OCI-LY3 (cell line): ENCODE data around the gene ZKSCAN1.
"Not testable (repeated sequence)": the region's sequence is repeated elsewhere in the genome, so short reads cannot be mapped to it uniquely, and the experiment has no call there.

ENCODE experiments used
- H2AFZ ChIP-seq: fragments of 200-600, 300-600 bp; shearing (Covaris generic); 2 replicates; pipeline ENCODE4 v1.6.0; 2014; ENCODE audit warnings: antibody characterized with exemption, low read depth, low read length
- H3K27ac ChIP-seq: fragments of 200-600, 300-600 bp; sonication (generic); 2 replicates; pipeline ENCODE4 v1.5.1; 2014; ENCODE audit warnings: mild to moderate bottlenecking, low read length, moderate library complexity, mixed read lengths
- H3K27me3 ChIP-seq: fragments of 200-600, 300-600 bp; sonication (generic); 2 replicates; pipeline ENCODE4 v1.6.1; 2014; ENCODE audit warnings: low read depth, low read length, mixed read lengths
- H3K36me3 ChIP-seq: fragments of 200-600, 300-600 bp; sonication (generic); replicated peaks from 2 replicates; pipeline ENCODE3; 2014; ENCODE audit warnings: low read depth, low read length, mixed read lengths
- H3K4me1 ChIP-seq: fragments of 300-600, 200-600 bp; sonication (generic); 2 replicates; pipeline ENCODE4 v1.6.1; 2014; ENCODE audit warnings: low read length, mixed read lengths
- H3K4me2 ChIP-seq: fragments of 200-600, 300-600 bp; sonication (generic); 2 replicates; pipeline ENCODE4 v1.6.1; 2014; ENCODE audit warnings: low read length, mixed read lengths
- H3K4me3 ChIP-seq: fragments of 300-600, 200-600 bp; sonication (generic); 2 replicates; pipeline ENCODE4 v1.5.1; 2014; ENCODE audit warnings: antibody characterized with exemption, mild to moderate bottlenecking, low read length, moderate library complexity
- H3K79me2 ChIP-seq: fragments of 300-600, 200-600 bp; shearing (Covaris generic); 2 replicates; pipeline ENCODE4 v1.6.1; 2014; ENCODE audit warnings: mild to moderate bottlenecking, low read length, mixed read lengths
- H3K9ac ChIP-seq: fragments of 300-600, 200-600 bp; shearing (Covaris generic); 2 replicates; pipeline ENCODE4 v1.6.0; 2014; ENCODE audit warnings: mild to moderate bottlenecking, low read length, moderate library complexity
- H3K9me3 ChIP-seq: fragments of 200-600, 300-600 bp; shearing (Covaris generic); 2 replicates; pipeline ENCODE4 v1.6.1; 2014; ENCODE audit warnings: low read length, mixed read lengths; ENCODE audit not compliant: insufficient read depth
- H4K20me1 ChIP-seq: fragments of 200-600, 300-600 bp; sonication (generic); 2 replicates; pipeline ENCODE4 v1.6.1; 2016; ENCODE audit warnings: low read length, mixed read lengths; ENCODE audit not compliant: insufficient read depth
- EZH2phosphoT487 ChIP-seq: fragments of 200-600 bp; shearing (Covaris generic); IDR thresholded peaks from 2 replicates; pipeline ENCODE4 v1.6.1; 2018; ENCODE audit warnings: antibody characterized with exemption, mixed run types, low read depth
- TF ChIP-seq, protein P1 (sequence below): fragments of 200-600, 300-600 bp; sonication (generic); IDR thresholded peaks from 2 replicates; pipeline ENCODE4 v1.5.1; 2014; ENCODE audit warnings: antibody characterized with exemption, low read length, low read depth

ZKSCAN1 gene

GRCh38 chr7:100000239-100000638, 15.2 kb upstream of the ZKSCAN1 start:
- no peaks in the 10 kb centered on the region for H3K79me2 ChIP-seq
- 0 out of 2 replicates have a peak, but pooled peaks cover 7% of the 10 kb centered on the region for H3K27me3 ChIP-seq
- no peak overlapping the region for H3K9ac ChIP-seq
- H3K9me3 ChIP-seq: no peaks in the 10 kb centered on the region
- TF ChIP-seq, protein P1, sequence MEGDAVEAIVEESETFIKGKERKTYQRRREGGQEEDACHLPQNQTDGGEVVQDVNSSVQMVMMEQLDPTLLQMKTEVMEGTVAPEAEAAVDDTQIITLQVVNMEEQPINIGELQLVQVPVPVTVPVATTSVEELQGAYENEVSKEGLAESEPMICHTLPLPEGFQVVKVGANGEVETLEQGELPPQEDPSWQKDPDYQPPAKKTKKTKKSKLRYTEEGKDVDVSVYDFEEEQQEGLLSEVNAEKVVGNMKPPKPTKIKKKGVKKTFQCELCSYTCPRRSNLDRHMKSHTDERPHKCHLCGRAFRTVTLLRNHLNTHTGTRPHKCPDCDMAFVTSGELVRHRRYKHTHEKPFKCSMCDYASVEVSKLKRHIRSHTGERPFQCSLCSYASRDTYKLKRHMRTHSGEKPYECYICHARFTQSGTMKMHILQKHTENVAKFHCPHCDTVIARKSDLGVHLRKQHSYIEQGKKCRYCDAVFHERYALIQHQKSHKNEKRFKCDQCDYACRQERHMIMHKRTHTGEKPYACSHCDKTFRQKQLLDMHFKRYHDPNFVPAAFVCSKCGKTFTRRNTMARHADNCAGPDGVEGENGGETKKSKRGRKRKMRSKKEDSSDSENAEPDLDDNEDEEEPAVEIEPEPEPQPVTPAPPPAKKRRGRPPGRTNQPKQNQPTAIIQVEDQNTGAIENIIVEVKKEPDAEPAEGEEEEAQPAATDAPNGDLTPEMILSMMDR: no peak
- TF ChIP-seq EZH2phosphoT487: no peak
- no peaks in the 10 kb centered on the region for H3K4me1 ChIP-seq
- no peaks in the 10 kb centered on the region for H3K36me3 ChIP-seq
- H4K20me1 ChIP-seq: no peaks in the 10 kb centered on the region
- no peak overlapping the region for H3K27ac ChIP-seq
- H3K4me2 ChIP-seq: no peak overlapping the region
- H3K4me3 ChIP-seq: no peak overlapping the region
- no peak overlapping the region for H2AFZ ChIP-seq

DNA sequence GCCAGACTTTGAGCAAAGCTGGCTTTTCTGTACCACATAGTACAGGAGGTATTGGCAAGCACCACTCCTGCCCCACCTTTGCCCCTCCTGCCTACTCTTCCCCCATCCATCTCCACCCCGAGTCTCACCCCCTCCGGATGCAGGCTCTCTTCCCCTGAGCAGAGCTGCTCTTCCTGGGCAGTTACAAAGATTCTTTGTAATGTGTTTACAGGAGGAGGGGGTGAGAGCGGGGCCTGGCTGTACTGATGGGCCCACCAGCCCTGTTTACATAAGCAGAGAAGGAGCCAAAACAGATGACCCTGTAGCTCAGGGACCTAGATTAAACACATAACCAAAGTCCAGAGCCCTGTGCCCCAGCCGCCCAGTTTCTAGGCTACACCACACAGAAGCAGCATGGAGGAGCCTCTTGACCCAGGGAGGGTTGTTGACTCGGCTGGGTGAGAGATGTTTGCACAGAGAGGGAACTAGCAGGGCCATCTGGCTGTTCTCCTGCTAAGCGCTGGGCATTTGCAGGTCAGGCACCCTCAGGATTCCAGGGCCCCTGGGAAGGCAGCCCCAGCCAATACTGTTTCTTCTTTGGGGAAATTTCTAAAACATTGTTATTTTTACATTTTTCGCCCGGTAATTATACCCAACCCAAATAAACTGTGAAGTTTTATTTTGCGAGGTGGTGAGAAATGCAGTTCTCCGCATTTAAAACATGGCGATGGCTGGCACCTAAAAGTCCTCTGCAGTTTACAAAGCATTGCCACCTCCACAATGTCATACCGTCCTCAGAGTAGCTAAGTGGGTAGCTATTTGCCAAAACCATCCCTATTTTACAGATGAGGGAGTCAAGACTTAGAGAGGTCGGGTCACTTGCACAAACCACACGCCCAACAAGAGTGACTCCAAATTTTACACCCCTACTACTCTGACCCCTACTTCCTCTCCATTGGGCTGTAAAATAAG, 11.4 kb upstream of the ZKSCAN1 start:
- H3K79me2 ChIP-seq: no peaks in the 10 kb centered on the region
- no peak overlapping the region for H3K4me2 ChIP-seq
- no peaks in the 10 kb centered on the region for H4K20me1 ChIP-seq
- no peaks in the 10 kb centered on the region for H3K36me3 ChIP-seq
- no peaks in the 10 kb centered on the region for H3K9me3 ChIP-seq
- H3K4me1 ChIP-seq: no peaks in the 10 kb centered on the region
- H2AFZ ChIP-seq: no peak overlapping the region
- H3K27ac ChIP-seq: no peak overlapping the region
- H3K9ac ChIP-seq: no peak overlapping the region
- H3K27me3 ChIP-seq: 0 out of 2 replicates have a peak, but pooled peaks cover 4% of the 10 kb centered on the region
- TF ChIP-seq, protein P1: no peak
- no peak for TF ChIP-seq EZH2phosphoT487
- H3K4me3 ChIP-seq: no peak overlapping the region

DNA sequence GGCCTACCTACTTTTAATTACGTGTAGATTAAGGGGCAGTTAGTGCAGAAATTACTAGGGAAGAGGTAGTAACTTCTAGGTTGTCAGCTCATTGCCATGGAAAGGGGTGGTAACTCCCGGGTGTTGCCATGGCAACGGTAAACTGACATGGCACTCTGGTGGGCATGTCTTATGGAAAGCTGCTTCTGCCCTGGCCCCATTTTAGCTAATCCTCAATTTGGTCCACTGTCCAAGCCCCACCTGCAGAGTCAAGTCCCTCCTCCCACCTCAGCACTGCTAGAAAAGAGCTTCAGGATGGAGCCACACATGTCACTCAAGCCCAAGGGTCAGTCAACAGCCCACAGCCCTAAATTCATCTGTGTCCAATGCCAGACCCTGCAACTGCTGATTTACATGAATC, 7.5 kb upstream of the ZKSCAN1 start:
- H2AFZ ChIP-seq: no peak overlapping the region
- no peaks in the 10 kb centered on the region for H3K27me3 ChIP-seq
- no peak overlapping the region for H3K4me2 ChIP-seq
- H3K9me3 ChIP-seq: no peaks in the 10 kb centered on the region
- no peaks in the 10 kb centered on the region for H3K79me2 ChIP-seq
- no peaks in the 10 kb centered on the region for H3K36me3 ChIP-seq
- no peak overlapping the region for H3K27ac ChIP-seq
- H3K9ac ChIP-seq: no peak overlapping the region
- TF ChIP-seq, protein P1: no peak
- no peak for TF ChIP-seq EZH2phosphoT487
- no peak overlapping the region for H3K4me3 ChIP-seq
- no peaks in the 10 kb centered on the region for H3K4me1 ChIP-seq
- H4K20me1 ChIP-seq: no peaks in the 10 kb centered on the region

GRCh38 chr7:100008525-100008924, 6.9 kb upstream of the ZKSCAN1 start:
- no peaks in the 10 kb centered on the region for H3K36me3 ChIP-seq
- no peaks in the 10 kb centered on the region for H3K79me2 ChIP-seq
- no peak for TF ChIP-seq EZH2phosphoT487
- TF ChIP-seq, protein P1: no peak
- no peak overlapping the region for H3K27ac ChIP-seq
- H3K4me1 ChIP-seq: no peaks in the 10 kb centered on the region
- no peak overlapping the region for H3K9ac ChIP-seq
- no peak overlapping the region for H3K4me3 ChIP-seq
- H3K27me3 ChIP-seq: no peaks in the 10 kb centered on the region
- H2AFZ ChIP-seq: no peak overlapping the region
- no peak overlapping the region for H3K4me2 ChIP-seq
- H4K20me1 ChIP-seq: no peaks in the 10 kb centered on the region
- no peaks in the 10 kb centered on the region for H3K9me3 ChIP-seq

GRCh38 chr7:100009952-100010351, 5.4 kb upstream of the ZKSCAN1 start:
- not testable (repeated sequence) for H3K4me1 ChIP-seq, H3K27me3 ChIP-seq, H2AFZ ChIP-seq, H3K4me2 ChIP-seq, H3K4me3 ChIP-seq, H3K36me3 ChIP-seq, H3K27ac ChIP-seq, H3K9ac ChIP-seq, H3K79me2 ChIP-seq, H3K9me3 ChIP-seq, H4K20me1 ChIP-seq
